ENCODE results near the gene FAM89B. TPM values are rescaled to one million over a fixed set of nuclear protein-coding genes. Genes with fewer than 3 reads are reported as not detected.
A peak's percentile ranks its signal among the peaks of the same experiment; 100 is the strongest.

Gene FAM89B
- total RNA-seq, 1 donor from 2014 or later: 86.8 TPM

DNA sequence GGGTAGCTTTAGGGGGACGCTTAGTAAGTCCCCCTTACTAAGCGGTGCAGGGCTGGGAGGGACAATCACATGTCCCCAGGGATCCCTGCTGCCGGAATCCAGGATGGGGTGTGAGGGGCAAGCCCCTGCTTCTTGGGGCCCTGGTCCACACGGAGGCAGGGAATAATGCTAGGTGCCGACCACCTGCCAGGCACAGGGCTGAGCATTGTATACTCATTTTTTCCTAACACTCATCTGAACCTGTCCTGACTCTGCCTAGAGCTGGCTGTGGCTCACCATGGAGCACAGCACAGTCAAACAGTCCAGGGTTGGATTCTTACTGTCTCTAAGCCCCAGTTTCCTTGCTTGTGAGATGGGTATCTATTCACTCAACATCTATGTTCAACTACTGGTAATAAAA lies 12.8 kb upstream of the FAM89B start:
- no peak for DNase-seq (ENCODE audit: low spot score)
- Mint-ChIP-seq H3K27me3 (ENCODE audit: low read depth) (no peaks in the 10 kb centered on the region), H3K36me3 (ENCODE audit: low read depth) (no peaks in the 10 kb centered on the region), H3K27ac (ENCODE audit: unreplicated experiment) (peak overlapping the region; percentile 93), H3K4me3 (ENCODE audit: unreplicated experiment) (peak overlapping the region; percentile 38), H3K9me3 (ENCODE audit: low read depth) (no peaks in the 10 kb centered on the region), H3K4me1 (ENCODE audit: low read depth) (peaks cover 65% of the 10 kb centered on the region)
- TF ChIP-seq CTCF (IDR thresholded peaks at IDR 0.05): no peak

DNA sequence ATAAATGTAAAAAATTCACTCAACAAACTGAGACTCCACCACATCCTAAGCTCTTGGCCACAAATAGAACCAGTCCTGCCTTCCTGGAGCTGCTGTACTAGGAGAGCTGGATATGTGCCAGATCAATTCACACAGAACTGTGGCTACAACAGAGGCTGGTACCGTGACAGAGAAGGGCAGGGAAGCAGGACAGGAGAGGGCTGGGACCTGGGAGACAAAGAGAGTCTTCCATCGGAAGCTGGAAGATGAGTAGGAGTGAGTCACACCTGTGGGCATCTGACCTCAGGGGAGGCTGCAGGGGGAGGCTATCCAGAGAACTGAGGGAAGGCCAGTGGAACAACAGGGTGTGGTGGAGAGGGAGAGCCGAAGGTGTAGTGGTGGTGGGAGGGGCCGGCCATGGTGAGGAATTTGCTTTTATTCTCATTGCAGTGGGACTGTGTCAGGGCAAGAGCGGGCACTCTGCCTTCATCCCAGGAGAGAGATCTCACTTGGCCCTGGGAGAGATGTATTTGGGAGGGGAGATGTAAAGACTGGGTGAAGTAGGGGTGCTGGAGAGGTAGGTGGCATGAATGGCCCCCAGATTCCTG lies 12.3 kb upstream of the FAM89B start:
- TF ChIP-seq CTCF (IDR thresholded peaks at IDR 0.05): no peak
- no peaks in the 10 kb centered on the region for H3K36me3 Mint-ChIP-seq (ENCODE audit: low read depth)
- no peaks in the 10 kb centered on the region for H3K27me3 Mint-ChIP-seq (ENCODE audit: low read depth)
- H3K9me3 Mint-ChIP-seq (ENCODE audit: low read depth): no peaks in the 10 kb centered on the region
- H3K27ac Mint-ChIP-seq (ENCODE audit: unreplicated experiment): peak overlapping the region; percentile 93
- no peak for DNase-seq (ENCODE audit: low spot score)
- peak overlapping the region; percentile 1 for H3K4me3 Mint-ChIP-seq (ENCODE audit: unreplicated experiment)
- peaks cover 60% of the 10 kb centered on the region for H3K4me1 Mint-ChIP-seq (ENCODE audit: low read depth)

GRCh38 chr11:65560555-65561418 lies 11.6 kb upstream of the FAM89B start:
- TF ChIP-seq CTCF (IDR thresholded peaks at IDR 0.05): no peak
- DNase-seq (ENCODE audit: low spot score): peak; percentile 78
- no peaks in the 10 kb centered on the region for H3K9me3 Mint-ChIP-seq (ENCODE audit: low read depth)
- peak overlapping the region; percentile 26 for H3K4me3 Mint-ChIP-seq (ENCODE audit: unreplicated experiment)
- H3K36me3 Mint-ChIP-seq (ENCODE audit: low read depth): no peaks in the 10 kb centered on the region
- H3K27ac Mint-ChIP-seq (ENCODE audit: unreplicated experiment): peak overlapping the region; percentile 93
- peaks cover 57% of the 10 kb centered on the region for H3K4me1 Mint-ChIP-seq (ENCODE audit: low read depth)
- no peaks in the 10 kb centered on the region for H3K27me3 Mint-ChIP-seq (ENCODE audit: low read depth)

DNA sequence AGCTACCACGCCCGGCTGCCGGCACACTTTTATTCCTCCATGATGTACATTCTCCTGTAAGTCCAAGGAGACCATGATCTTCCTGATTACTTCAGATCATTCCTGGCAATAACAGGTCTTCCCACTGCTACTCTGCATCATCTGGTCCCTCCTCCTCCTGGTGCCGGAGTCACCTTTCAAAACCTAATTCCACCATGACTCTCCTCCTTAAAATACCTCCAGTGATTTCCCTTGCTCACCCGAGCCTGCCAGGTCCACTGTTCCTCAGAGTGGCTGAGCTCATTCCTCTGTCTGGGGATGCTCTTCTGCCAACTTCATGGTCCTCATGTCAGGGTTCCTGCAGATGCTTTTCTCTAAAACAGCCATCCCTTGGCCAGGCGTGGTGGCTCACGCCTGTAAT lies 10.3 kb upstream of the FAM89B start:
- Mint-ChIP-seq H3K4me3 (ENCODE audit: unreplicated experiment) (no peak overlapping the region), H3K4me1 (ENCODE audit: low read depth) (peaks cover 57% of the 10 kb centered on the region), H3K9me3 (ENCODE audit: low read depth) (no peaks in the 10 kb centered on the region), H3K36me3 (ENCODE audit: low read depth) (no peaks in the 10 kb centered on the region), H3K27ac (ENCODE audit: unreplicated experiment) (peak overlapping the region; percentile 71), H3K27me3 (ENCODE audit: low read depth) (no peaks in the 10 kb centered on the region)
- no peak for TF ChIP-seq CTCF (IDR thresholded peaks at IDR 0.05)
- DNase-seq (ENCODE audit: low spot score): no peak

- no peak overlapping the region for H3K27ac Mint-ChIP-seq (ENCODE audit: unreplicated experiment)
- no peak overlapping the region for H3K4me3 Mint-ChIP-seq (ENCODE audit: unreplicated experiment)
- H3K27me3 Mint-ChIP-seq (ENCODE audit: low read depth): no peaks in the 10 kb centered on the region
- TF ChIP-seq CTCF (IDR thresholded peaks at IDR 0.05): no peak
- no peaks in the 10 kb centered on the region for H3K9me3 Mint-ChIP-seq (ENCODE audit: low read depth)
- peaks cover 52% of the 10 kb centered on the region for H3K4me1 Mint-ChIP-seq (ENCODE audit: low read depth)
- H3K36me3 Mint-ChIP-seq (ENCODE audit: low read depth): no peaks in the 10 kb centered on the region
- DNase-seq (ENCODE audit: low spot score): no peak
Observed at GRCh38 chr11:65562788-65563187, 9.6 kb upstream of the FAM89B start.
